Rectal smooth muscle tissue (tissue), 1 donor: ENCODE results near the gene SAMSN1.

ENCODE experiments used
- H3K27ac ChIP-seq: one replicate; pipeline ENCODE4 v1.7.0; 2013; ENCODE audit warnings: low read depth, low read length, inconsistent platforms
- H3K27me3 ChIP-seq: one replicate; pipeline ENCODE4 v1.7.0; 2013; ENCODE audit warnings: low read length; ENCODE audit not compliant: control insufficient read depth, insufficient read depth
- H3K36me3 ChIP-seq: one replicate; pipeline ENCODE4 v1.7.0; 2013; ENCODE audit warnings: low read length; ENCODE audit not compliant: control insufficient read depth, insufficient read depth
- H3K4me1 ChIP-seq: one replicate; pipeline ENCODE4 v1.7.0; 2013; ENCODE audit warnings: low read length; ENCODE audit not compliant: control insufficient read depth, insufficient read depth
- H3K4me3 ChIP-seq: one replicate; pipeline ENCODE4 v1.7.0; 2013; ENCODE audit warnings: low read length
- H3K9ac ChIP-seq: one replicate; pipeline ENCODE4 v1.7.0; 2013; ENCODE audit warnings: low read length

Gene SAMSN1

DNA sequence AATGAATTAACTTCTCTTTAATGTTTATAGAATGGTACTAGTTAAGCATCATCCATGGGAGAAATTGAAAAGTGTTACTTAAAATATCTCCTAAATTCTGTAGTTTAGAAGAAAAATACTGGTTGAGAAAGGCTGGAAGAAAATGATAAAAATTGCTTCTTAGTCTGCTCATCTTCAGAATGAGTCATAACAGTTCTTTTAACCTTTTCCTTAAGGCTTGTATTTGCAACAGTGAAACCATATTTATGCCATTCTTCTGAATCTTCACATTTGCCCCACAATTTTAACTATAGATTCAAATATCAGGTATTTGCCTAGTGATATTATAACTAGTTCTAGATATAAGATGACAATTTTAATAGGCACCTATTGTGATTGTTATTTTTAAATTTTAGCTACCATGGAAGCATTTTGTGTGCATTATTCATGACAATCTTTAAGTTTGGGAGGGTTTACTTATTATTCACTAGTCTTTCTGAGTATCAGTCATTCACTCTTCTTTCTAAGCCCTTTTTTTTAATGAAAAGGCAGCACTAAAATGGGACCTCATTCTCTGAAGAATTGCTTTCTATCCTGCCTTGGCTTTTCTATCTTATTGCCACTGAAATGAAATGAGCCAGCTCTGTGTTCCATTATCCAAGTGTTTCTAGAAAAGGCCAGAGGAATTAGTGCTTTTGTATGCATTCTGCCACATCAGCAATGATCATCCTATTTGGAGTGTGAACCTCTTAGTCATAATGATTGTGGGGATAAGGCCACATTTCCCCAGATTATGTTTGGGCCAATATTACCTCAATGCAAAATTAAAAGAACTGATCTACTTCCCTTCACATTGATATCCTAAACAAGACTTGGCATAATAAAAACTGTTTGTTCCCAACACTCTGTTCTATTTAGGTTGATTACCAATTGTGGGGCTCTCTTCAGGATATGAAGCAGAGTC is 58.4 kb downstream of the SAMSN1 start:
- Histone ChIP-seq H3K27ac (no peak overlapping the region), H3K27me3 (no peaks in the 10 kb centered on the region), H3K4me1 (no peaks in the 10 kb centered on the region), H3K36me3 (no peaks in the 10 kb centered on the region), H3K4me3 (no peak overlapping the region), H3K9ac (no peak overlapping the region)

GRCh38 chr21:14486869-14487268 is 59.2 kb downstream of the SAMSN1 start:
- no peaks in the 10 kb centered on the region for H3K36me3 ChIP-seq
- no peaks in the 10 kb centered on the region for H3K4me1 ChIP-seq
- no peak overlapping the region for H3K4me3 ChIP-seq
- H3K27me3 ChIP-seq, result no peaks in the 10 kb centered on the region
- H3K27ac ChIP-seq, result no peak overlapping the region
- H3K9ac ChIP-seq, result no peak overlapping the region

DNA sequence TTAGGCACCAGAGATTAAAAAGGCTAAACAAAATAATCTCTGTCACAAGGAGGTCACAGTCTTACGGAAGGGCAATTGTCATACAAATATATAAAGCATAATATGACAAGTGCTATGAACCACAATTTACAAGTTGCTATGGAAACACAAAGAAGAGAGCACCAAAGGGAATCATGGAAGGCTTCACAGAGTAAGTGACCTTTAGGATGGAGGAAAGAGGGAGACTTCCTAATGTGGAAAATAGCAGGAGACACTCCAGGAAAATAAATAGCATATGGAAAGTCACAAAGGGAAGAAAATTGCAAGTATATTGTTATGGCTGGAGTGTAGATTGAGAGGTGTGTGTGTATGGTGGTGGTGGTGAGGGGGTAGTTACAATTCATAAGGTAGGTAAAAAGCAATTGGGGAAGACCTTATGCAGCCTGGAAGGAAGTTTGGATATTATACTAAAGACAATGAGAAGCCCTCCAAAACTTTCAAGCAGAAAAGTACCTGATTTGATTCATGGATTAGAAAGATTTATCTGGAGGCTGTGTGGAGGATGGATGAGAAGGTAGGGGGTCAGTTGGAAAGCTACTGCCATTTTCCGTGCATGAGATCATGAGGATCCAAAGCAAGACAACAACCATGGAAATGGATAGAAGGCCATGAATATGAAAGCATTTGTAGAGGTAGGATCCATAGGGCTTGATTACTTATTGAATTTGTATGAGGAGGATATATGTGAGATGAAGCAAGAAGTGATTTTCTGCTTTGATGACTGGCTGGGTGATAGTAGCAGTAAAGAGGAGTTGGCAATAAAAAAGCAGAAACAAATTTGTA is 61.7 kb downstream of the SAMSN1 start:
- no peaks in the 10 kb centered on the region for H3K36me3 ChIP-seq
- H3K4me3 ChIP-seq, result no peak overlapping the region
- no peaks in the 10 kb centered on the region for H3K4me1 ChIP-seq
- no peak overlapping the region for H3K27ac ChIP-seq
- no peak overlapping the region for H3K9ac ChIP-seq
- no peaks in the 10 kb centered on the region for H3K27me3 ChIP-seq

- Histone ChIP-seq H3K27ac (no peak overlapping the region), H3K36me3 (no peaks in the 10 kb centered on the region), H3K4me1 (no peaks in the 10 kb centered on the region), H3K9ac (no peak overlapping the region), H3K4me3 (no peak overlapping the region), H3K27me3 (no peaks in the 10 kb centered on the region)
Measured at GRCh38 chr21:14483296-14483695, 62.8 kb downstream of the SAMSN1 start.

GRCh38 chr21:14482165-14482564 is 64.0 kb downstream of the SAMSN1 start:
- no peaks in the 10 kb centered on the region for H3K4me1 ChIP-seq
- H3K36me3 ChIP-seq, result no peaks in the 10 kb centered on the region
- no peak overlapping the region for H3K9ac ChIP-seq
- H3K27me3 ChIP-seq, result no peaks in the 10 kb centered on the region
- H3K27ac ChIP-seq, result no peak overlapping the region
- H3K4me3 ChIP-seq, result no peak overlapping the region

DNA sequence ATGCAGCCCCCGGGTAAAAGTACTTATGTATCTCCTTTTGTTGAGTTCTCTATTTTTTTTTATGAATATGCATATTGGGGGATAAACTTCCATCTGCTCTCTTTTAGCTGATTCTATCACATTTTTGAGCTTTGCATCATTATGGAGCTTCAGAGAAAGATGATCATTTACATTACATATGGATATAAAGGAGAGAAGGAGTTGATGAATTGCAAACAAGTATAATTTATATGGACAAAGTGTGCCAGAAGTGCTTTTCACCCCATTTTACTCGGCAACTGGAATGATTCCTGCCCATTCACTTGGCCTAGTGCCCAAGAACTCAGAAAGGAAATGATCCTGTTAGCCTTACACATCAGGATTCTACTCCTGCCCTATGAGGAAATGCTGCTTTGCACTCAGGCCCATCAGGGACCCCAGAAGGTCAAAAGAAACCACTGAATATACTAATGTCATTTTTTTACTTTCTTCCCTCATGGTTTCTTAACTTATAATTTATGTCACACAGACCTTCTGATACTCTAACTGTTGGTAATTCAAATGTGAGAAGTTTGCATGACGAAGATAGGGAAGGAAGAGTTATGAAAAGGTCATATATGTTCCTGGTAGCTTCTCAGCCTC is 65.6 kb downstream of the SAMSN1 start:
- no peaks in the 10 kb centered on the region for H3K27me3 ChIP-seq
- H3K36me3 ChIP-seq, result no peaks in the 10 kb centered on the region
- H3K27ac ChIP-seq, result no peak overlapping the region
- no peak overlapping the region for H3K4me3 ChIP-seq
- no peak overlapping the region for H3K9ac ChIP-seq
- H3K4me1 ChIP-seq, result no peaks in the 10 kb centered on the region

DNA sequence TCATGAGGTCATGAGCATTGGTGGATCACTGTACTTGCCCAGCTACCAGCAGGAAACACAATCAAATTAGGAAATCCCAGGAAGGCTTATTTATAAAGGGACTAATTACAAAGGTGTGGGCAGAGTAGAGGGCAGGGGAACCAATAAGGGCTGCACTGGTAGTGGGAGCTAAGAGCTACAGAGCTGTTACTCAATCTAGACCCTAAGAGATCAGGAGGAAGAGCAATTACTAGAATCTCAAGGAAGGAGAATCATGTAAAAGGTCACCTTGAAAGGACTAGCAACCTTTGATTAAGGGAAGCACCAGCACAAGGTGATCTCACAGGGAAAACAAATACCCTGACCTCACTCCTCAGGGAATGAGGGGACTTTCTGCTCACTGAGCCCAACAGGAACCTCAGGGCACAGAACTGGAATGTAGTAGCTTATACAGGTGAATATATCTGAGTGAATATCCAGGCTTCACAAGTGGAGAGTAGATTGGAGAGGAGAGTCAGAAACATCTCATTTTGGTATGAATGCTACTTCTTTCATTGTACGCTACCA is 66.8 kb downstream of the SAMSN1 start:
- Histone ChIP-seq H3K4me1 (no peaks in the 10 kb centered on the region), H3K4me3 (no peak overlapping the region), H3K36me3 (no peaks in the 10 kb centered on the region), H3K9ac (no peak overlapping the region), H3K27me3 (no peaks in the 10 kb centered on the region), H3K27ac (no peak overlapping the region)

DNA sequence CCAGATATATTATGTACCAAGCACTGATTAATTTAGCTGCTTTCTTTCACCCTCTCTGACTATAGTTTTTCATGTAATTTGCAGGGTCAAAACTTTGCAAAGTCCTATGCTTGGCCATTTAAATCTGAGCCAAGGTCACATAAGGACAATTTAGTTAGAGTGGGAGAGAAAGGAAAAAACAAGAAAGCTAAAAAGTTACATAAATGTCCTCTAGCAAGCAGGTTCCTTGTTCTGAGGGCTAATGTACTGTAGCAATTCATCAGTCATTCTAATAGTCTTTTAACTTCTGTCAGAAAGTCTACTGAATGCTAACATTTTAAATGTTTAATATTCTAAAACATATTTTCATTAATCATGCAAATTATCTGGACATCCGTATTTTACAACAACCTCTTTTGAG is 68.3 kb downstream of the SAMSN1 start:
- Histone ChIP-seq H3K4me1 (no peaks in the 10 kb centered on the region), H3K27me3 (no peaks in the 10 kb centered on the region), H3K36me3 (no peaks in the 10 kb centered on the region), H3K9ac (no peak overlapping the region), H3K4me3 (no peak overlapping the region), H3K27ac (no peak overlapping the region)

GRCh38 chr21:14477133-14477532 is 69.0 kb downstream of the SAMSN1 start:
- Histone ChIP-seq H3K36me3 (no peaks in the 10 kb centered on the region), H3K4me3 (no peak overlapping the region), H3K27ac (no peak overlapping the region), H3K9ac (no peak overlapping the region), H3K4me1 (no peaks in the 10 kb centered on the region), H3K27me3 (no peaks in the 10 kb centered on the region)

DNA sequence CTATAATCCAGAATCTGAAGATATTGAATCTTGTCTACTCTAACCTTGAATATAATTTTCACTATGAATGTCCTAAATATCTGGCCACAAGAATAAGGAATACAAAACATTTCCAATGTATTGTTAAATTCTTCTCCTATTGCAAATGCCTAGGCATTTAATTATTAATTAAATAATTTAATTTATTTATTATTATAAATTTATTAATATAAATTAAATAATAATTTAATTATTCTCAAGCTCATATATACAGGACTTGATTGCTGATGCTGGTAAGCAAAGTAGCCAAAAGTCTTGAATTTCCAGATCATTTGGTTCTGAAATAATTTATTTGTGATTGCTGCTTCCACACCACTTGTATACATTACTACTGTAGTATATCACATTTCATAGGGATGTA is 71.1 kb downstream of the SAMSN1 start:
- Histone ChIP-seq H3K4me1 (no peaks in the 10 kb centered on the region), H3K4me3 (no peak overlapping the region), H3K27me3 (no peaks in the 10 kb centered on the region), H3K9ac (no peak overlapping the region), H3K27ac (no peak overlapping the region), H3K36me3 (no peaks in the 10 kb centered on the region)

GRCh38 chr21:14469641-14470040 is 76.5 kb downstream of the SAMSN1 start:
- Histone ChIP-seq H3K9ac (no peak overlapping the region), H3K4me3 (no peak overlapping the region), H3K27ac (no peak overlapping the region), H3K4me1 (no peaks in the 10 kb centered on the region), H3K36me3 (no peaks in the 10 kb centered on the region), H3K27me3 (no peaks in the 10 kb centered on the region)

DNA sequence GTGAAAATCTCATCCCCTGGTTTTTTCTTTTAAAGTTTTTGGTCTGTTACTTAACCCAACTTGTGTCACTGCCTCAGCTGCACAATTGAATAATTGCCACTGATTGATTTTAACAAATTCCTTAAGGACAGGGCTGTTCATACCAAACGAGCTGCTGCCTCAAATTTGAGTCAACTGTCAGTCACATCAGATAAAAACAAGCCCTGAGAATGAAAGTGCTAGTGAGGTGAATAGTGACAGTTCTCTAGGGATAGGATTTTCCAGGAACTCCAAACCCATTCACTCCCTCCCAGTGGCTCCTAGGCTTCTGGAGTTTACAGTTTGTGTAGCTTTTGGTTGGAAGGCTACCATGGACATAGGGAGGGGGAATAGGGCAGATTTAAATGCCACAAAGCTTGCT is 79.4 kb downstream of the SAMSN1 start:
- no peak overlapping the region for H3K9ac ChIP-seq
- no peaks in the 10 kb centered on the region for H3K27me3 ChIP-seq
- no peaks in the 10 kb centered on the region for H3K4me1 ChIP-seq
- no peaks in the 10 kb centered on the region for H3K36me3 ChIP-seq
- no peak overlapping the region for H3K27ac ChIP-seq
- H3K4me3 ChIP-seq, result no peak overlapping the region
